HG03095 (cell line): ENCODE data around the gene EBF3.

ENCODE experiments used
- ATAC-seq: cut with Tn5 transposase; IDR thresholded peaks from one replicate; pipeline ENCODE4 v1.9.1; 2021; ENCODE audit warnings: moderate library complexity; ENCODE audit not compliant: unreplicated experiment

Gene EBF3

DNA sequence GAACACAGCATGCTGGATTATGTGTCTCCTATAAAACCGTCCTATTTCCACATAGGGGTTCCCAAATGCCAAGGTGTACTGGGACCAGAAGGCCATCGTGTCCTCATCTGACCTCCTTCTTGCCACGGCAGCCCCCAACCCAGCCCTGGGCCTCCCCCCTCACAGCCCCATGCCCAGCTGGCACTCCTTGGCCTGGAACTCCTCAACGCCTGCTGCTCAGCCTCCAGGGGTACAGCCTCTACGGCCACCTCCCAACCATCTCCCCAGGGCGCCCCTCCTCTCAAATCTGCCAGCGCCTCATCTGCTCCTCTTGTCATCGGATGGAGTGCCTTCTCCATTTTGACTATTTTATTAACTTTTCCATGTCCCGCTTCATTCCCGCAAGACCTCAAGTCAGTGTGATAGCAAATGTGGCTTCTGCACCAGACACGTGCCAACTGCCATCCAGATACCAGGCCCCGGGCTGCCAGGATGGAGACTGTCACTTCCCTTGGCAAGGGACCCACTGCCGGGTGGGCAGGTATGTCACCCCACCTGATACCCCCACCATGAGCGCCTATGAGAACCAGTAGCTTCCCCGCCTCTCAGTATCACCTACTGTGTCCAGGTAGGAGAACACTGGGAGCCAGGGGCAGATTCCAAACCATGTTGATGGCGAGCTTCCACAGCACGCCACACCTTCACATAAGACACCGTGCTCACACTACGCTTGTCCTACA lies 106.7 kb downstream of the EBF3 start:
- no peak for ATAC-seq

- no peak for ATAC-seq
Observed at GRCh38 chr10:129855836-129856563, 108.1 kb downstream of the EBF3 start.

GRCh38 chr10:129854796-129855705 lies 109.0 kb downstream of the EBF3 start:
- ATAC-seq = no peak

- ATAC-seq = no peak
Observed at GRCh38 chr10:129854158-129854557, 109.9 kb downstream of the EBF3 start.

DNA sequence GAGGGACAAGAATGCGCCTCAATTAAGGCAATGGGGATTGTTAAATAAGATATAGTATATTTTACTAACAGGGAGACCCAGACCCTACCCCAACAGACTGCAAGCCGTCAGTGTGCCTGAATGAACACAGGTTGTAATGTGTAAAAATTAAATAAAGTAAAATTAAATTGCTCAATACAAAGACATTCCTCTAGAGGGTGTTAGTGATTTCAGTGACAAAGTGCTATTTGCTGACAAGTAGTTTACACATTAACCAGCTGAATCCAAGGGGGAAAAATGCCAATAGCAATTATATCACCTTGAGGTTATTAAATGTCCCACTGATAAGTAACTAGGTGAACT lies 110.5 kb downstream of the EBF3 start:
- no peak for ATAC-seq

- ATAC-seq = no peak
Observed at GRCh38 chr10:129852829-129853561, 111.1 kb downstream of the EBF3 start.

DNA sequence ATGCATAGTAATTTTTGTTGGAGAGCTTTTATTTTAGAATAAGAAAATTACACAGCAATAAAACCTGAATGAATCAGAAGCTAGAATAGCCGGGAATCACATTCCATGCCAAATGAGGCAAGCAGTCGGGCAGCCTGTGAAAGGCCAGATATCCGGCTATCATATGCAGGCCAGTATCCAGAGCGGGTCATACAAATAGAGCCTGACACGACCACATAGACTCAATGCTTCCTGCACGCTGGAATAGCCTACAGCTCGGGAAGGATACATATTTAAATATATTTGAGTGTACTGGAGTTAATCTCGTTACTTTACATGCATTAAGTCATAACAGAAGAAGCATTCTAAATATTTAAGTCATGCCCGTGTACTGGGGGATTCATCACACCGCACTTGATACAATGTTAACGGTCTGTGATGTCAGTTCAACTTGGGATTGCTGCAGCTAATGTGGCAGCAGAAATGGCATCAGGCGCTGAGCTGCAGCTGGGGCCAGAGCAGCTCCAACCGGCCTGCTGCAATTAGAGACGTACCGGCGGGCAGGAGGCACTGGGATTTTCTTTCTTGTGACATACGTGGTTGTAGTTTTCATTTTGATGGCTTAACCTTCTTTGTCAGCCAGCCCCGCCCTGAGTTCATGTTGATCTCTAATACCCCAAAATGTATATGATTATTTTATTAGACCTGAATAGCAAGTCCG lies 112.0 kb downstream of the EBF3 start:
- ATAC-seq = no peak

DNA sequence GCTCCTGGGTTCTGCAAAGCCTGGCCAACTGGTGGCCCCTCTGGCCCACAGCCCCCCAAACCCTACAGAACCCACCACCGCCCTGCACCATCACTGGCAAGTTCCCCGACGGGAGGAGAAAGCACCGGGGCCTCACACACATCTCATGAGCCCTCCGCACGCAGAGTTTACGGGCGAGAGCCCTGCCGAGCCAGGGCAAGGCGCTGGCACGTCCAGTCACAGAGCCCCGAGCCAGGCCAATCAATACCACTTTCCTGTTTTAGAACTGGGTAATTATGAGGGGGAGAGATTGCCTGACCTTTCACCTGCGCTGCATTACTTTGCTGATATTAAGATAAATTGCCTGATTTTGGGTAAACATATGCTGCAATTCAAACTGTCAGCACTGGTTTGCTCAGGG lies 113.3 kb downstream of the EBF3 start:
- no peak for ATAC-seq

DNA sequence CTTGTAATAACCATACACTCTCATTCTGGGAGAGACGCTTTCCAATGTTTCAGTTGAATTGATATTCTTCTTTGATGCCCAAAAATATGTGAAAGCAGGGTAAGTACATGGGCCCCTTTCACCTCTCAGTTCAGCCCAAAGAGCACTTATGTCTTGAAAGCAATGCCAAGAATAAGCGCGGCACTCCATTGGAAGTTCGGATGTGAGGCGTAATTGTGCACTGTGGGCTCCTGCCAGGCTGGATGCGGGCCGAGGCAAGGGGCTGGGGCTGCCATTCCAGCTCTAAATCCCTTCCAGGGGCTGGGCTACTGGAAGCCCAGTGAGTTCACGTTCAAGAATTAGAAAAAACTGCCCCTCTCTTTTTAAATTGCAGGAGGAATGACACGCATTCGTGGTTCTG lies 113.8 kb downstream of the EBF3 start:
- ATAC-seq = no peak

- ATAC-seq = no peak
Observed at GRCh38 chr10:129849853-129850252, 114.2 kb downstream of the EBF3 start.

GRCh38 chr10:129849452-129849750 lies 114.7 kb downstream of the EBF3 start:
- no peak for ATAC-seq

GRCh38 chr10:129848696-129849451 lies 115.2 kb downstream of the EBF3 start:
- ATAC-seq = no peak

DNA sequence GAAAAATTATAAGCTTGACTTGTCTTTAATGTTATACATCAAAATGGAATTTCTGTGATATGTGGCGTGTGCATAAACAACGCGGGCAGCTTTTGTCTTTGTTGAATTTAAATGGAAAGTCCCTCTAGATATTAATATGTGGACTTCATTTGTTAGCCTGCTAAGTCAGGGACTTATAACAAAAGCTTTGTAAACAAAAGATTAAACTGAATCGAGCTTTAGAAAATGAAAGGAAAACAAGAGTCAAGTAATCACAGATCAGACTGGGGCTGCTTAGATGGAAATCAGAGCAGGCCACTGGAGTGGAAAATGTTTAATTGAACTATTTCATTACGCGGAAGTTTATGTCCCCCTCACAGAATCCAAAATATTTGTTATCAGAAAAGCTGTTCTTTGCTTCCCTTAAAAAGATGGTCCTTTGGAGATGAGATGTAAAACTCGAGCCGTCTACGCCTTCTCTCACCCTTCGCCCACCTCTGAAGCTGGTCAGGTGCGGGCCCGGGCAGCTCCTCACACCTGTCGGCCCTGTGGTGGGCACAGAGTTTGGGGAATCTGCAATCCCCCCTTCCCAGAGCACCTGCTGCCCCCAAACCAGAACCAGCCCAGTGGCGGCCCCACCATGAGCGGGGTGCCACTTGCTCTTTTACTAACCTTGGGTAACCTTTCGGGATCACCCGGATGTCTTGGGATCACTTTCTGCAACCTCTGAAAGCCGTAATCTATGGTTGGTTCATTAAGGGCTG lies 116.2 kb downstream of the EBF3 start:
- ATAC-seq = no peak

DNA sequence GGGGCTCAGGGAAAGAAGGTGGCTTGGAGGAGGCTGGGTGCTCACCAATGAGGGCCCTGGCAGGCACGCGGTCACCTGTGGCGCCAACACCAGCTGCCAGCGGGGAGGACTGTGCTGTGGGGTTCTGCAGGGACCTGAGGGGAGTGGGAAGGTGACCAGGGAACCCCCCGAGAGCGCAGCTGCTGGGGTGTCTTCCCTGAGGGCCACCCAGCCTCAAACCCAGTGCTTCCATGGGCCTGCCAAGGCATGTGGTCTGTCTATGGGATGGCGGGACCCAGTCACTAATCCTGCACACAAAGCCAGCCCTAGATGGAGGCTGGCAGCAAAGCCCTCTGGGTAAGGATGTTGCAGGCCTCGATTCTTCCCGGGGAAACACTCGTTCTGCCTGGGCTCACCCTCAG lies 117.1 kb downstream of the EBF3 start:
- ATAC-seq = no peak

DNA sequence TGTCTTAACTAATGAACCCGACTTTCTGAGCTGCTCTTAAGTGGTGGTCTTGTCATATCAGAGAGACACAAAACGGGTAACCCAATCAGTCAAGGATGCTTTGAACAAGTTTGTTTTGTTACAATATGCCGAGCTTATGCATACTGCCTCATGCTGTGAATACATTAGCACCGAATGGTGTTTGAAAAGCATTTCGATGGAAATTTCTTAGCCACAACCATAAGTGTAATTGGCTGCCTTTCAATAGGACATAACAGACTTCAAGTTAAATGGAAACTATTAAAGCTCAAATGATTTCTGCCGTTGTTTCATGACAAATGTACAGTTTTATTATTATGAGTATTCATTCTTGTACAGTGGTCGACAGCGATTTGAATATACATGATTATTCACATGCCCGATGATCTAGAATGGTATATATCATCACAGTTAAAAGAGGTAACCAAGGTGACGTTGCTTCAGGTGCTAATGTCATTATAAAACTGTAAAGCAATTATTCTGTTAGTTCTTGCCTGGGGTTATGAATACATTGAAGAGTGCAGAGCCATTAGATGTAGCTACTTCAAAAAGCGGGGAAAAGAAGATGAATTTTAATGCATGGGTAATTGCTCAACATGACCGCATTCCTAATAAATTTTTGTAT lies 118.8 kb downstream of the EBF3 start:
- ATAC-seq = no peak

GRCh38 chr10:129844216-129844766 lies 119.8 kb downstream of the EBF3 start:
- no peak for ATAC-seq

- ATAC-seq = no peak
Observed at GRCh38 chr10:129843702-129844101, 120.4 kb downstream of the EBF3 start.

GRCh38 chr10:129843131-129843541 lies 120.9 kb downstream of the EBF3 start:
- ATAC-seq = no peak
